ENCODE data around the gene CST9L. TPM values are rescaled to one million over a fixed set of nuclear protein-coding genes. Genes with fewer than 3 reads are reported as not detected.

The CST9L gene
- total RNA-seq, 1 donor from 2014 or later = not detected

GRCh38 chr20:23565503-23566045 is 2.7 kb downstream of the CST9L start:
- TF ChIP-seq CTCF (IDR thresholded peaks at IDR 0.05; ENCODE audit: borderline replicate concordance) = no peak
- no peak overlapping the region for H3K4me3 ChIP-seq
- no peaks in the 10 kb centered on the region for H3K36me3 ChIP-seq
- DNase-seq = no peak
- intact Hi-C loops (cut with micrococcal nuclease) = no loop called here
- H3K27ac ChIP-seq (replicated peaks) = no peak overlapping the region
- H3K9me3 ChIP-seq (replicated peaks) = peaks cover 28% of the 10 kb centered on the region
- H3K4me1 ChIP-seq = no peaks in the 10 kb centered on the region
- H3K27me3 ChIP-seq (ENCODE audit: low read depth) = peaks cover 48% of the 10 kb centered on the region

DNA sequence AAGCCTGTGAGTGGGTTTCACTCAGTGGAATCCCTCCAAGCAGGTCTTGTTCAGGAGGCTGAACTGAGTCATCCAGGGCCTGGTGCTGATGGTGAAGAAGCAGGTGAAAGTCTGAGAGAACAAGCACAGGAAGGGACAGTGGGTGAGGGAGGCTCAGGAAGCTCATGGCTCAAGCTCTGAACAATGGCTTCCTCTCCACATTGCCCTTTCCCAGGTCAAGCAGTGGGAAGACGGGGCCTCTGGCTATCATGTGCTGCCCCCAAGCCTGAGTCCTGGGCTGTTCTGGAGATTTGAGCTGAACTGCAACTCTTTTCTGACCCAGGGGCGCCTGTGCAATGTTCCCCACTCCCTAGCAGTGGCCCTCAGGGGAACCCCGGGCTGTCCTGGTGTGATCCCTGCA is 3.4 kb downstream of the CST9L start:
- H3K36me3 ChIP-seq = no peaks in the 10 kb centered on the region
- H3K27me3 ChIP-seq (ENCODE audit: low read depth) = peaks cover 48% of the 10 kb centered on the region
- H3K4me1 ChIP-seq = no peaks in the 10 kb centered on the region
- no peak overlapping the region for H3K27ac ChIP-seq (replicated peaks)
- intact Hi-C loops (cut with micrococcal nuclease) = no loop called here
- no peak for DNase-seq
- TF ChIP-seq CTCF (IDR thresholded peaks at IDR 0.05; ENCODE audit: borderline replicate concordance) = no peak
- H3K4me3 ChIP-seq = no peak overlapping the region
- peaks cover 35% of the 10 kb centered on the region for H3K9me3 ChIP-seq (replicated peaks)

DNA sequence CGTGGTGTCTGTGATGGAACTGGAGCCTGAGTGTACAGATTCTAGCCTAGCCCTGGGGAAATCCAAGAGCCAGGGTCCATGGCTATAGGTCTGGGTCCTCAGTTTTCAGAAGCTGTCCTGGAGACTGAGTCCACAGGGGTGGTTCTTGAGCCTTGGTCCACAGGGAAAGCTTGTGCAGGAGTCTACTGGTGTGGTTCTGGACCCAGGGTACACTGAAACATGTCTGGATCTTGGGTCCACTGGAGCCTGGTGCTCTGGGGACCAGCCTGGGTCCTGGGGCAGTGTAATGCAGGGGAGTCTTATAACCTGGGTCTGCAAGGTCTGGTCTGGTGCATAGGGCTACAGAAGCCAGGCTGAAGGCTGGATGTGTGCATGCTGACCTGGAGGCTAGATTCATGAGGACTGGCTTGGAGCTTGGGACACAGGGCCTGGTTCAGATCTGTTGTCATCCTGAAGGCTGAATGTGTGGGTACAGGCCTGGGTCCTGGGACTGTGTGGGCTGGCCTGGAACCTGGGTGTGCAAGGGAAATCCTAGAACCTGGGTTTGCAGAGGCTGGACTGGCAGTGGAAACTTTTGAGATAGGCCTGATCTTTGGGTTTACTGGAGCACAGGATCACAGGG is 5.5 kb downstream of the CST9L start:
- no peak for DNase-seq
- no peak for TF ChIP-seq CTCF (IDR thresholded peaks at IDR 0.05; ENCODE audit: borderline replicate concordance)
- Histone ChIP-seq H3K4me1 (no peaks in the 10 kb centered on the region), H3K36me3 (no peaks in the 10 kb centered on the region), H3K27me3 (ENCODE audit: low read depth) (peaks cover 31% of the 10 kb centered on the region), H3K9me3 (replicated peaks) (peaks cover 54% of the 10 kb centered on the region), H3K4me3 (no peak overlapping the region), H3K27ac (replicated peaks) (no peak overlapping the region)
- intact Hi-C loops (cut with micrococcal nuclease) = no loop called here

GRCh38 chr20:23554401-23554800 is 13.9 kb downstream of the CST9L start:
- peaks cover 17% of the 10 kb centered on the region for H3K27me3 ChIP-seq (ENCODE audit: low read depth)
- no peaks in the 10 kb centered on the region for H3K36me3 ChIP-seq
- intact Hi-C loops (cut with micrococcal nuclease) = no loop called here
- H3K9me3 ChIP-seq (replicated peaks) = peaks cover 36% of the 10 kb centered on the region
- H3K27ac ChIP-seq (replicated peaks) = no peak overlapping the region
- no peak overlapping the region for H3K4me3 ChIP-seq
- TF ChIP-seq CTCF (IDR thresholded peaks at IDR 0.05; ENCODE audit: borderline replicate concordance) = no peak
- H3K4me1 ChIP-seq = no peaks in the 10 kb centered on the region
- DNase-seq = no peak

GRCh38 chr20:23551786-23552185 is 16.5 kb downstream of the CST9L start:
- Histone ChIP-seq H3K27ac (replicated peaks) (no peak overlapping the region), H3K36me3 (no peaks in the 10 kb centered on the region), H3K27me3 (ENCODE audit: low read depth) (peaks cover 37% of the 10 kb centered on the region), H3K4me3 (no peak overlapping the region), H3K9me3 (replicated peaks) (peaks cover 10% of the 10 kb centered on the region), H3K4me1 (no peaks in the 10 kb centered on the region)
- DNase-seq = no peak
- intact Hi-C loops (cut with micrococcal nuclease) = no loop called here
- TF ChIP-seq CTCF (IDR thresholded peaks at IDR 0.05; ENCODE audit: borderline replicate concordance) = no peak

Measured in left ventricle myocardium inferior (tissue), 1 donor.